Mesenchymal stem cell (in vitro differentiated cells and primary cell): ENCODE measurements around the gene VPS8.

ENCODE experiments used
- DNase-seq: peaks from one replicate; pipeline ENCODE4 v3.0.0-alpha.2; 2013
- H2AFZ ChIP-seq: one replicate; pipeline ENCODE4 v1.6.1; 2013; ENCODE audit warnings: low read depth, mild to moderate bottlenecking, control low read depth, inconsistent platforms, low read length, moderate library complexity
- H2AK5ac ChIP-seq: 2 replicates; pipeline ENCODE4 v1.6.1; 2013; ENCODE audit warnings: low read length, moderate library complexity, mild to moderate bottlenecking, inconsistent platforms; ENCODE audit not compliant: severe bottlenecking
- H2BK120ac ChIP-seq: one replicate; pipeline ENCODE4 v1.6.1; 2013; ENCODE audit warnings: low read depth, mild to moderate bottlenecking, inconsistent platforms, low read length, moderate library complexity
- H2BK12ac ChIP-seq, 2 experiments: one replicate each; pipeline ENCODE4 v1.6.1; 2013; ENCODE audit warnings: inconsistent platforms in 2 of 2, low read length in 2 of 2, mild to moderate bottlenecking in 2 of 2, moderate library complexity in 2 of 2, control low read depth in 1 of 2
- H2BK15ac ChIP-seq: one replicate; pipeline ENCODE4 v1.6.1; 2013; ENCODE audit warnings: mild to moderate bottlenecking, low read depth, inconsistent platforms; ENCODE audit not compliant: poor library complexity, severe bottlenecking
- H2BK5ac ChIP-seq: 2 replicates; pipeline ENCODE4 v1.6.1; 2013; ENCODE audit warnings: low read depth, mild to moderate bottlenecking, low read length, control low read depth, inconsistent platforms; ENCODE audit not compliant: poor library complexity, severe bottlenecking
- H3K14ac ChIP-seq, 2 experiments: one replicate each; pipeline ENCODE4 v1.6.1; 2013; ENCODE audit warnings: inconsistent platforms in 2 of 2, low read length in 2 of 2, control low read depth in 1 of 2, mild to moderate bottlenecking in 1 of 2, moderate library complexity in 1 of 2
- H3K18ac ChIP-seq, 2 experiments: one replicate each; pipeline ENCODE4 v1.6.1; 2013; ENCODE audit warnings: inconsistent platforms in 2 of 2, low read length in 2 of 2, control low read depth in 1 of 2, low read depth in 1 of 2, mild to moderate bottlenecking in 1 of 2
- H3K23ac ChIP-seq, 2 experiments: one replicate each; pipeline ENCODE4 v1.6.1; 2013; ENCODE audit warnings: inconsistent platforms in 2 of 2, low read length in 2 of 2, mild to moderate bottlenecking in 2 of 2, moderate library complexity in 2 of 2, control low read depth in 1 of 2
- H3K27ac ChIP-seq: 2 replicates; pipeline ENCODE4 v1.5.1; 2013; ENCODE audit warnings: mild to moderate bottlenecking, moderate library complexity, low read length, control low read depth, inconsistent platforms; ENCODE audit not compliant: poor library complexity, severe bottlenecking
- H3K27me3 ChIP-seq, 2 experiments: 2 replicates each; pipeline versions ENCODE4 v1.6.1 to v1.7.0; 2013; ENCODE audit warnings: low read length in 2 of 2, mild to moderate bottlenecking in 2 of 2, moderate library complexity in 2 of 2, control low read depth in 1 of 2, inconsistent platforms in 1 of 2; ENCODE audit not compliant: control insufficient read depth in 1 of 2, insufficient read depth in 1 of 2
- H3K36me3 ChIP-seq, 2 experiments: 2 replicates each; pipeline versions ENCODE4 v1.6.1 to v1.7.0; 2013; ENCODE audit warnings: low read length in 2 of 2, control low read depth in 1 of 2, inconsistent platforms in 1 of 2, low read depth in 1 of 2, mild to moderate bottlenecking in 1 of 2; ENCODE audit not compliant: insufficient read depth in 2 of 2, control insufficient read depth in 1 of 2
- H3K4ac ChIP-seq, 2 experiments: one replicate each; pipeline ENCODE4 v1.6.1; 2013; ENCODE audit warnings: inconsistent platforms in 2 of 2, low read length in 2 of 2, mild to moderate bottlenecking in 2 of 2, moderate library complexity in 2 of 2, control low read depth in 1 of 2, low read depth in 1 of 2
- H3K4me1 ChIP-seq: 2 replicates; pipeline ENCODE4 v1.6.1; 2013; ENCODE audit warnings: low read depth, low read length, control low read depth; ENCODE audit not compliant: control insufficient read depth, insufficient read depth
- H3K4me2 ChIP-seq: 2 replicates; pipeline ENCODE4 v1.6.1; 2013; ENCODE audit warnings: low read length, mild to moderate bottlenecking, inconsistent platforms; ENCODE audit not compliant: poor library complexity, severe bottlenecking
- H3K4me3 ChIP-seq, 2 experiments: 2 replicates each; pipeline versions ENCODE4 v1.5.1 to v1.7.0; 2013; ENCODE audit warnings: low read length in 2 of 2, mild to moderate bottlenecking in 2 of 2, control low read depth in 1 of 2, low read depth in 1 of 2; ENCODE audit not compliant: insufficient read depth in 1 of 2
- H3K79me1 ChIP-seq: replicated peaks from 2 replicates; pipeline ENCODE4 v1.6.1; 2013; ENCODE audit warnings: mild to moderate bottlenecking, control low read depth, low read length, inconsistent platforms; ENCODE audit not compliant: poor library complexity, severe bottlenecking
- H3K9ac ChIP-seq: 2 replicates; pipeline ENCODE4 v1.7.0; 2013; ENCODE audit warnings: mild to moderate bottlenecking, low read length, moderate library complexity
- H3K9me3 ChIP-seq: 2 replicates; pipeline ENCODE4 v1.7.0; 2013; ENCODE audit warnings: mild to moderate bottlenecking, low read length; ENCODE audit not compliant: control insufficient read depth
- H4K8ac ChIP-seq: one replicate; pipeline ENCODE4 v1.6.1; 2013; ENCODE audit warnings: inconsistent platforms, mild to moderate bottlenecking, low read length, moderate library complexity
- H4K91ac ChIP-seq: one replicate; pipeline ENCODE4 v1.6.1; 2013; ENCODE audit warnings: mild to moderate bottlenecking, low read length, inconsistent platforms
- WGBS: methylation state at CpG from one replicate; pipeline ENCODE4 v1.1.7; 2013; ENCODE audit warnings: mixed read lengths; 5-methylcytosine and 5-hydroxymethylcytosine counted together

VPS8 gene

DNA sequence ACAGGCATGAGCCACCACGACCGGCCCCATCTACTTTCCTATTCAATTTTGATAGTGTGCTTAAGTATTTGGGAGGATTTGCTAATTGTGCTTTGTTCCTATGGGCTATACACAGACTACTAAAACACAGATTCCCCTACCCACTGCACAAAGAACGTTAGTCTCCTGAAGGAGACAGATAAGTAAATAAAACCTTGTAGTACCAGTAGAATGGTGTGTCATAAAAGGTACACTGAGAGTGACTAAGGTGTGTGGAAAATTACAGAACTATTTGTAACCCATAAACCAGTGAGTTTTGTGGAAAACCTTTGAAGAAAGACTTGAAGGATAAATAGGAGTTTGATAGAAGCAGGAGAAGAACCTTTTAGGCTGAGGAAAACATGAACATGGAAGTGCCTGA lies 158.2 kb downstream of the VPS8 start:
- H3K27me3 ChIP-seq, result no peaks in the 10 kb centered on the region
- no peak overlapping the region for H3K4me3 ChIP-seq
- no peak overlapping the region for H3K23ac ChIP-seq
- H4K8ac ChIP-seq, result no peak overlapping the region
- H2AK5ac ChIP-seq, result no peak overlapping the region
- H3K9ac ChIP-seq, result no peak overlapping the region
- H3K79me1 ChIP-seq, result no peaks in the 10 kb centered on the region
- peaks cover 8 to 66% of the 10 kb centered on the region in 2 experiments for H3K36me3 ChIP-seq
- no peak overlapping the region for H2BK5ac ChIP-seq
- H2AFZ ChIP-seq, result no peak overlapping the region
- WGBS, result 71% methylated on average over 1 of the region's 3 CpGs
- no peak overlapping the region for H2BK12ac ChIP-seq
- no peak overlapping the region for H3K4ac ChIP-seq
- H3K9me3 ChIP-seq, result no peaks in the 10 kb centered on the region
- H3K18ac ChIP-seq, result no peak overlapping the region
- no peak overlapping the region for H2BK120ac ChIP-seq
- H3K4me2 ChIP-seq, result no peak overlapping the region
- no peaks in the 10 kb centered on the region for H3K4me1 ChIP-seq
- no peak for DNase-seq
- no peak overlapping the region for H3K14ac ChIP-seq
- no peak overlapping the region for H4K91ac ChIP-seq
- no peak overlapping the region for H2BK15ac ChIP-seq
- H3K27ac ChIP-seq, result no peak overlapping the region

DNA sequence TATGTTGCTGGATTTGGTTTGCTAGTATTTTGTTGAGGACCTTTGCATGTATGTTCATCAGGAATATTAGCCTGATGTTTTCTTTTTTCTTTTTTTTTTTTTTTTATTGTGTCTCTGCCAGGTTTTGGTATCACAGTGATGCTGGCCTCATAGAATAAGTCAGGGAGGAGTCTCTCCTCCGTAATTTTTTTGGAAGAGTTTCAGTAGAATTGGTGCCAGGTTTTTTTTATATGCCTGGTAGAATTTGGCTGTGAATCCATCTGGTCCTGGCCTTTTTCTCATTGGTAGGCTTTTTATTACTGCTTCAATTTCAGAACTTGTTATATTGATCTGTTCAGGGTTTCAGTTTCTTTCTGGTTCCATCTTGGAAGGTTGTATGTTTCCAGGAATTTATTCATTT lies 165.8 kb downstream of the VPS8 start:
- Histone ChIP-seq H3K27me3 (no peaks in the 10 kb centered on the region), H3K4me1 (no peaks in the 10 kb centered on the region), H3K4me2 (no peak overlapping the region), H3K9ac (no peak overlapping the region), H3K4ac (no peak overlapping the region), H2BK120ac (no peak overlapping the region), H3K23ac (no peak overlapping the region), H3K27ac (no peak overlapping the region), H3K18ac (no peak overlapping the region), H4K91ac (no peak overlapping the region), H3K79me1 (peaks cover 8% of the 10 kb centered on the region), H3K14ac (no peak overlapping the region), H2AK5ac (no peak overlapping the region), H2BK15ac (no peak overlapping the region), H2AFZ (no peak overlapping the region), H3K36me3 (peaks cover 4 to 41% of the 10 kb centered on the region in 2 experiments), H4K8ac (no peak overlapping the region), H2BK12ac (no peak overlapping the region), H3K4me3 (no peak overlapping the region), H2BK5ac (no peak overlapping the region), H3K9me3 (no peaks in the 10 kb centered on the region)
- 100% methylated on average over 1 of the region's 1 CpG for WGBS
- no peak for DNase-seq

DNA sequence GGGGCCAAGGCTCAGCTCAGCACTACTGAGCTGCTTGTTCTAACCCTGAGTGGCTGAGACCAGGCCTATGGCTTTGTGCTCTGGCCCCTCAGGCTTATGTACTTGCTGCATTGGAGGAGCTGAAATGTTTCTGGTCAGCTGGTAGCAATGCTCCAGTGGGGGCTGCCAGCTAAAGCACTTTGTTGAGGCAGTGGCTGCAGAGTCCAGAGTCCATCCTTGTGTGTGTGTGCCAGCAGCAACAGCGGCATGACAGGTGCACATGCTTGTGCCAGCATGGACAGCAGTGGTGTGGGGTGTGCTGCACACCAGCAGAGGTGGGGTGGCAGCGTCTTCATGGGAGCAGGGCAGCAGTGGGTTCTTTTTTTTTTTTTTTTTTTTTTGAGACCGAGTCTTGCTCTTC lies 169.1 kb downstream of the VPS8 start:
- Histone ChIP-seq H2AK5ac (no peak overlapping the region), H3K27me3 (no peaks in the 10 kb centered on the region)

DNA sequence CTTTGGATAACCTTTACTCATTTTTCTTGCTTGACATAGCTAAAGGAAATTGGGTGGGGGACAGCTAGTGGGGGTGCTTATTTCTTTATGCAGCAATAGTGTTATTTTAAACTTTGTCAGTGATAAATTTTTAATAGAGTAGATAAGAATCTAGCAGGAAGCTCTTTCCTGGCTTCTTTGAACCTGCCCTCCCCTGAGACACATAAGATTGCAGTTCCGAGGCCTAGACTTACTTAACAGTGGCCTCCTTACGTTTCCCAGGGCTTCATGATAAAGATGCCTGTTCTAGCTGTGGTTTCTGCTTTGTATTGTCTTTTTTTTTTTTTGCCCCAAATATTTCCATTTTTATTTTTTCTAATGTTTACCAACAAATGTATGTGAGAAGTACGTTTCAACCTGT lies 170.1 kb downstream of the VPS8 start:
- Histone ChIP-seq H2BK12ac (no peak overlapping the region), H3K9ac (no peak overlapping the region), H2BK15ac (no peak overlapping the region), H3K4me3 (no peak overlapping the region), H3K18ac (no peak overlapping the region), H2BK5ac (no peak overlapping the region), H3K4me2 (no peak overlapping the region), H3K4me1 (no peaks in the 10 kb centered on the region), H3K79me1 (peaks cover 8% of the 10 kb centered on the region), H3K14ac (no peak overlapping the region), H3K27me3 (no peaks in the 10 kb centered on the region), H2AFZ (no peak overlapping the region), H2AK5ac (no peak overlapping the region), H2BK120ac (no peak overlapping the region), H3K36me3 (peaks cover 5 to 35% of the 10 kb centered on the region in 2 experiments), H3K4ac (no peak overlapping the region), H4K8ac (no peak overlapping the region), H3K23ac (no peak overlapping the region), H3K27ac (no peak overlapping the region), H3K9me3 (no peaks in the 10 kb centered on the region), H4K91ac (no peak overlapping the region)
- WGBS, result 100% methylated on average over 1 of the region's 3 CpGs
- no peak for DNase-seq

More for the DNA sequence above, 169.1 kb downstream of the VPS8 start:
- H3K4ac ChIP-seq, result no peak overlapping the region
- WGBS, result 100% methylated on average over 2 of the region's 3 CpGs
- peaks cover 4 to 29% of the 10 kb centered on the region in 2 experiments for H3K36me3 ChIP-seq
- H3K4me2 ChIP-seq, result no peak overlapping the region
- no peak overlapping the region for H2BK5ac ChIP-seq
- H3K18ac ChIP-seq, result no peak overlapping the region
- no peak overlapping the region for H3K23ac ChIP-seq
- H4K91ac ChIP-seq, result no peak overlapping the region
- no peak overlapping the region for H3K27ac ChIP-seq
- no peak overlapping the region for H3K9ac ChIP-seq
- H3K9me3 ChIP-seq, result no peaks in the 10 kb centered on the region
- DNase-seq, result no peak
- H2BK15ac ChIP-seq, result no peak overlapping the region
- no peak overlapping the region for H3K4me3 ChIP-seq
- H2BK120ac ChIP-seq, result no peak overlapping the region
- H2AFZ ChIP-seq, result no peak overlapping the region
- no peaks in the 10 kb centered on the region for H3K4me1 ChIP-seq
- no peak overlapping the region for H2BK12ac ChIP-seq
- no peak overlapping the region for H4K8ac ChIP-seq
- peak overlapping the region in 1 of 2 experiments; percentile 44 for H3K14ac ChIP-seq
- peaks cover 8% of the 10 kb centered on the region for H3K79me1 ChIP-seq
